Measurements from ENCODE around the gene EIF4G1.

Gene EIF4G1

DNA sequence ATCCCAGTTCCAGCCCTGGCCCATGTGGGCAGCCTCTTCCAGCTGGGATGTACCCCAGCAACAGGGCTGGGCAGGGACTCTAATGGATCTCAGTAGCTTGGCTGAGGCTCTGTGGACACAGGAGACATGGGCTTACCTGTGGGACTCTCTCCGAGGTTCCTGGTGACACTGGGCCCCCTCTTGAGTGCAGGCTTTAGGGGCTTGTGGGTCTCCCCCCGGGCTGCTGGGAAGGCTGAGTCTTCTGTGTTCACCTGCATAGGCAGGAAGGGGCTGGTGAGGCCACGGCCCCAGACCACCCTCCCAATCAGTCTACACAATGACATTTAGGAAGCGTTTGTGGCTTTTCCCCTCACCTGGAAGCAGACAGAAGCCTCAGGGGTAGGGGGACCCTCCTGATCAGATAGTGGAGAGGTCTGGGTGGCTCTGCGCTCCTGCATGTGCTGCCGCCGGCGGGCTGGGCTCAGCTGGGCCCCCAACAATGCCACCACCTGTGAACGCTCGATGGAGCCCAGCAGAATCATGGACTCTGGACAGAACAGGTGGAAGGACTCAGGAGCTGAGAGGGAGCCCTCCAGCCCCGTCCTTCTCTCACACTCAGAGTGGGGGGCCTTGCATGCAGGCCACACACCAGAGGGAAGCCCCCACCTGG lies 38.6 kb downstream of the EIF4G1 start:
- no peak for DNase-seq

DNA sequence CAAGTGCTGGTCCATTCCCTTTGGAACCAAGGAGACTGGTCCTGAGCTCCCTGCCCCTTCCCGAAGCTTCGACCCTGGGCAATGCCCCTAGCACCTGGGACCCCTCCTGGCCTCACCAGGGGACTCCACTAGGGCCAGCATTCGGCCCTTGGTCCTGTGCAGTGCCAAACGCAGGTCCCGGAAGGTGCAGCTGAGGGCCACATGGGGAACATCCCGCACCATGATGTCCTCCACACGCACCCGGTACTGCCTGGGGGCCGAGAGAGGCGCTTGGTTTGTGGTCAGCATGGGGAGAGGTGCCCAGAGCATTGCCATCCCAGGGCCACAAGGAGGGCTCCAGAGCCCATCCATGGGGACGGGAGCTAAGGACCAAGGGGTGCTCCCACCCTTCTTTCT lies 39.1 kb downstream of the EIF4G1 start:
- no peak for DNase-seq

DNA sequence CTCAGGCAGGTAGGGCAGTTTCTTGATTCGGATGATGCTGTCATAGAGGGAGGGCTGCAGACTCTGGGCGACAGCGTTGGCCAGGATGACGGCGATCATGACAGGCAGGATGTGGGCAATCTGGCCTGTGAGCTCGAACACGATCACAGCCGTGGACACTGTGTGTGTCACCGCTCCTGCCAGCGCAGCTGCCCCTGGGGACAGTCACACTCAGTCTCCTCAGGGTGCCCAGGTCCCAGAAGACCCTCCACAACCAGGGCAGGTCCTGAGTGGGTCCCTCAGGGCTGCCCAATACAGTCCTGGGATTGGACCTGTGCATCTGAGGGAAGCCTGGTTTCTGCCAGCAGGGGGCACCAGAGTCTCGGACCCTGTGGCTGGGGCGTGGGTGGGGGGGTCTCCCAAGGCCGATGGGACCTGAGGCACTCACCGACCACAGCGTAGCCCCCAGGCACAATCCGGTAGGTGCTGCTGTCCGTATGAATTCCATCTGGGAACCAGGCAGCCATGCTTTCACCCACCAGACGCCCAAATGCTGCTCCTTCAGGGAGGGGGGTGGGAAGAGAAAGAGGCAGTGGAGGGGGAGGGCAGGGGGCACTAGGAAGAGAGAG lies 39.8 kb downstream of the EIF4G1 start:
- peak; percentile 48 for DNase-seq

DNA sequence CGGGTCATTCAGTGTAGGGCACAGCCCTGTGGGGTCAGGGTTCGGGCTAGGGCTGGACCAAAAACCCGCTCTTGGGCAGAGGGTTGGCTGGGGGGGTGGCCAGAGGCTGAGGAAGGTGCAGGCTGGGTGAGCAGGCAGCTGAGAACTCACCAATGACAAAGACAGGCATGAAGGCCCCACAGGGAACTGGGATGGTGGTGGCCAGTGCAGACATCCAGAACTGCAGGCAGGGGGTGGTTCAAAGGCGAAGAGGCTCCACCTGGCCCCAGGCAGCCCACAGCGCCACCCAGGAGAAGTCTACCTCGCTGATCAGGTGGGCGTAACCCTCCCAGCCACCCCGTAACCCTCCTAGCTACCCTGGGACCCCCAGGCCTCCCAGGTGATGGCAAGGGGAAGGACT lies 40.3 kb downstream of the EIF4G1 start:
- no peak for DNase-seq

DNA sequence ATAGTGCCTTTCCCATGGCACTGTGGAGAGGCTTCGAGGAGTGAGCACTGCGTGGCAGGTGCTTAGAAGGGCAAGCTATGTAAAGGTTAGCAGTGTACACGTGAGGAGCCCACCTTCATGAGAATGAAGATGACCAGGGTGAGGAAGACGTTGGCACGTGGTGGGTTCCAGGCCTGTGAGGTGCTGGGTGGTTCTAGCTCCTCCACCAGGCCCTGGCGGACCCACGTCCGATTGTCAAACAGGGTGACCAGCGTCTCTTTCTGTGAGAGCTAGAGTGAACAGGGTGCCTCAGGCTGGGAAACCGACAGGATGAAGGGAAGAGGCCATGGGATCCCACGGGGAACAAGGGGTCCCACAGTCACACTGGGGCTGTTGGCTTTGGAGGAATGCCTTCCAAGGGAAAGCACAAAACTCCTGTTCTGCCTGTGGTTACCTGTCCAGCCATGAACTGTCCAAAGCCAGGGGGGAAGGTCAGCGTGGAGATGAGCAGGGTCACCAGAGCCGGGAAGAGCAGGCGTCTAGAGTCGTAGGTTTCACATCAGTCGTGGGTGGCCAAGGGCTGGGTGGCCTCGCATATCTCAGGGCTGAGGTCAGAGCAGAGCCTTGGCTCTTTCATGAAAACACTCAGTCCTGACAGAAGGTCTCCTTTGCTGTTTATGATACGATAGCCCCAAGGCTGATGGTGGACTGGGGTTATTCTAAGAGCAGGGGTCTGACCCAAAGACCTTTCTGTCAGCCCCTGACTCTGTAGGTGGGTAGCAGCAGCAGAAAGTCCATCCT lies 41.0 kb downstream of the EIF4G1 start:
- DNase-seq: no peak

DNA sequence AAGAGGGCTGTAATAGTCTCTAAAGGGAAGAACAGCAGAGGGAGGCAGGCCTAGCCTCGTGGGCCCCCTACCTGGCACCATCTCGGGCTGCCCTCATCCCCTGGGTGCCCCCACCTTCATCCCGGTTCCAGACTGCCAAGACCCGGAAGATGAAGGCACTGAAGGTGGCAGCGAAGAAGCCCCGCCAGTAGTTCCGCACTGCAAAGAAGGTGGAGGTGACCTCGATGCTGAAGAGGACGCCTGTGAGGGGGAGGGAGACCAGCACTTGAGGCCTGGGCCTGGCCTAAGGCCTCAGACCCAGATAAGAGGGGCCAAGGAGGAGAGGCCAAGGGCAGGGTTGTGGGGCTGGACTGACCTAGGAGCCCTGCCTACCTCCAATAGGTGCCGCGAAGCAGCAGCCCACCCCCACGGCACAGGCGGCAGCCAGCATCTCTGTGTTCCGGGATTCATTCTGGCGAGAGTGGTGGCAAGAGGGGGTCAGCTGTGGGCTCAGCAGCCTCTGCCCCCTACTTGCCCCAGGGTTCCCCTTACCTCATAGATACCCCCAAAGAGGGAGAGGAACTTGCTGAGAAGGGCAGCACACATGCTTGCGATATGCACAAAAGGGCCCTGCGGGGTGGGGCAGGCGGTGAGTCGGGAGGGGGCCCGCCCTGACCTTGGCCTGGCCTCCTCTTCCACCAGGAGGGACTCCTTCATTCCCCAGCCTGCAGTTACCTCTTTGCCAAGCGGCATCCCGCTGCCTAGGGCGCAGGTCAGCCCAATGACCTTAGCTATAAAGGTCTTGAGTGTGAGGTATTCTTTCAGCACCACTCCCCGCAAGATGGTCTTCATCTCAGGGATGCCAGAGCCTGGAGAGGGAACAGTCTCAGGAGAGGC lies 43.1 kb downstream of the EIF4G1 start:
- DNase-seq: no peak

DNA sequence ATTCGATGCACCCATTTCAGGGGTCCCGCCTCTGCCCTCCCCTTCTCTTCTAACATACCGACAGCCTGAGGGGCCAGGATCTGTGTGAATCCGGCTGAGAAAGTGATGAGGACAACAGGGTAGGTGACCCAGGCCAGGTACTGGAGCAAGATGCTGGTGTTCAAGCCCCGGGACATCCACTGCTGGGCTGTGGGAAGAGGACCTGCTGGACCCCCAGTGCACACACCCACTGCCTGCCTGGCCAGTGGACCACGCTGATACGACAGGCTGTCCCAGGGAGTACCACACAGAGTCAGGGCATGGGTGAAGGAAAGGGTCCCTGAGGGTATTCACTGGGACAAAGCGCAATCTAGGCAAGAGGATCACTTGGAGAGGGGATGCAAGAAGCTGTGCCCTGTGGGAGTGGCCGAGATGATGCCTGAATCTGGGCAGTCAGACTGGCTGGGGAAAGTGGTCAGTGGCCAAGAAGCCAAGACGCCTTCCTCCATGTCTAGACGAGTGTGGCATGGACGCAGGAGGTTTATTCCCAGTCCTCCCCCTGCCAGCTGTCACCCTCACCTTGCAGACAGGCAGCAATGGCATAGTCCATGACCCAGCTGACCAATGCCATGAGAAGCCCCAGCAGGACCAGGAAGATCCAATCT lies 43.8 kb downstream of the EIF4G1 start:
- DNase-seq: no peak

DNA sequence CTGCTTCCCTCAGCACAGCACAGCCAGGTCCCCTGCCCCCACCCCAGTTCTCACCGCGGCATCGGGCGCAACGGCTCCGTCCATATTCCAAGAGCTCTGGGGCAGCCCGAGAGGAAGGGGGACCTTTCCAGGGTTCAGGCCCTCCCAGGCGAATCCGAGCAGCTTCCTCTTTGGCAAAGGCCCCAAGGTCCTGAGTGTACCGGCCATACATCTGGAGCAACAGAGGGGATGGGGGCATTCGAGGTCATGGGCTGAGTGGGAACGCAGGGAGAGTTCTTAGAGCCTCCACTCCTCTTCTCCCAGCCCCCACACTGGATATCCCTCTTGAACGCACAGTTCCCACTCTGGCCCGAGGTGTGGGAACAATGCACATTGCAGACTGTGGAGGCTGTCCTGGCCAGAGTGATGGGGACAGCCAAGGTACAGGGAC lies 44.5 kb downstream of the EIF4G1 start:
- DNase-seq: no peak

DNA sequence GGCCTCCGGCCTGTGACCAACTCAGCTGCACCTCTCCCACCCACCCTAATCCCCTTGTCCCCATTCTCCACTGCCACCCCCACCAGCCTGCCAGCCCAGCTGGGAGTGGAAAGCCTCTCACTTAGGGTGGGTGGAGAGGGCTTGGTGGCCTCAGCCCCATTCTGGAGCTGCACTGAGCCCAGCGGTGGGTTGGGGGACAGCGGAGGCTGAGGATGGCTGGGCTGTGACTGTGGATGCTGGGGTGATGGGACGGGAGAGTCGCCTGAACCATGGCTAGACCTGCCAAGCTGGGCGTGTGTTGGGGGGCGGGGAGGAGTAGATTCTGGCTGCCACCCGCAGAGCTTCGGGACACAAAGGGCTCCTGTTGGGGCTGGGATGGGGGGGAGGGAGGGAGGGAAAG lies 45.2 kb downstream of the EIF4G1 start:
- no peak for DNase-seq

DNA sequence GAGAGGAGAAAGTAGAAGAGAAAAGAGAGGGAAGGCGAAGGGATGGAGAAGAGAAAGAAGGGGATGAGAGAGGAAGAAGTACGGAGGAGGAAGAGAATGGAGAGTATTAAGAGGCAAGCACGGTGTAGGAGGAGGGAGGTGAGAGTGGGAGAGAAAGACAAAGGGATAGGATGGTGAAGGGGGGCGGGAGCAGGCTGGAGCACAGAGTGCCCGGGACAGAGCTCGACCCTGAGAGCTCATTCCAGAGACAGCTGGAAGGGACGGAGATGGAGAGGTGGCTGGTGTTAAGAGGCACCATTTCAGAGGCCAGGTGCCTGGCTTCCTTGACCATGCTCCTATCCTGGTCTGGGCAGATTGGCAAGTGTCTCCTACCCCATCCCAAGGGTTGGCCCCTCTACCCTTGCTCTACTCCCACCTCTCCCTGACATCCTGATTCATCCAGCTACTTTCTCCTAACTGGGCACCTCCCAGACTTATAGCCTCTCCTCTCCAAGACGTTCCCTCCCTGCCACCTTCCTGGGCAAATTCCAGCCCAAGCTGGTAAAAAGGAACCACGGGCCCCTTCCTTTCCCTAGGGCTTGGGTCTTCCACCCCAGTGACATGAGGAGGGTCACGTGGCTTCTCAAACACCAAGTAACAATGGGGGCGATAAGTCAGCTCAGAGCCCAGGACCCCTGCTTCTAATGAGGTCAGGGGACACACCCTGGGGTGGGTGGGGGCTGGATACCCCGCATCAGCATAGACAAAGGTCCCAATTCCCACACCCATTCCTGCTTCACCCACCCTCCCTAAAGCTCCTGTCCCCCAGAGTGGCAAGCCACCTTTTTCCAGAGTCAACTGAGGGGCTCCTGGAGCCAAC lies 45.9 kb downstream of the EIF4G1 start:
- no peak for DNase-seq

DNA sequence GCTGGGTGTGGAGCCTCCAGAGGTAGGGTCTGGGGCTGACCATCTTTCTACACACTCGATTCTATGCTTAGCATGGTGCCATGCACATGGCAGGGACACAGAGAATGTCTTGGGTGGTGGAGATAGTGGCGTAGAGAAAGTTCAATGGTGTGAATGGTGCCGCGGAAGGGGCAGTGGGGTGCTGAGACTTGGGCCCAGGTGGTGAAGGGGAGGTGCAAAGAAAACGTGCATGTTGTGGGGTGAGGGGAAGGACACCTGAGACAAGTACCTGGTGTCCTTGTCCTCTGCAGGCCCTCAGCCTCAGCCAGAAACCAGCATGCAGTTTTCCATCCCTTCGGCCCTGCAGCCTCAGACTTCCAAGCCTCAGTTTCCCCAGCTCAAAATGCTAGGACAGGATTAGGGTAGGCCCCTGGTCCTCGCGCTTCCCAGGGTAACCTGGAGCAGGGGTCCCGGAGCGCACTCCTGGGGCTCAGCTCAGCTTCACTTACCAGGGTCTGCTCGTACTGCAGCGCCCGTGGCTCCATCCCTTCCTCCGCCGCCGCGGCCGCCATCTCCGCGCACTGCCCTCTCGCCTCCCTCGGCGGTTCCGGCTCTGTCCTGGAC lies 46.6 kb downstream of the EIF4G1 start:
- DNase-seq: peak; percentile 53

DNA sequence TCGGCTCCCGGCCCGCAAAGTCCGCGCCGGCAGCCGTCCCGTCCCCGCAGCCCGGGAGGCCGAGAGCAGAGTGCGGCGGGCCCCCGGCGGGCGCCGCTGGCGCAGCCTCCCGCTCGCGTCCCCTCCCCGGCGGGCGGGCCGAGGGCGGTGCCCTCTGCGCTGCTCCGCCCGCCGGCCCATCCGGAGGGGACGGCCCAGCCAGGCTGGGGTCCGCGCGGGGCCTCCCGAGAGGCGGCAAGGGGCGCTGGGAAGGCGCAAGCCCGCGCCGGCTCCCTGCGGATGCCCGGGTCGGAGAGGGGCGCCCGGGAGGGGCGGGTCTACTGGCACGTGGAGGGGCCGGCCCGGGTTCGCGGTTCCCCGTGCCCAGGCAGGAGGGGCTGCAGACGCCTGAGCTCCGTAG lies 47.1 kb downstream of the EIF4G1 start, which contains the start of the genes CLCN2 and POLR2H:
Gene CLCN2, minus strand, starts transcription at position 74 of the 400 bp plus-strand sequence. CDS start 126 bp downstream, outside the sequence.
Gene POLR2H, plus strand, starts transcription at position 179 of the 400 bp plus-strand sequence. CDS start 1,783 bp downstream, outside the sequence.
- DNase-seq: peak; percentile 77

DNA sequence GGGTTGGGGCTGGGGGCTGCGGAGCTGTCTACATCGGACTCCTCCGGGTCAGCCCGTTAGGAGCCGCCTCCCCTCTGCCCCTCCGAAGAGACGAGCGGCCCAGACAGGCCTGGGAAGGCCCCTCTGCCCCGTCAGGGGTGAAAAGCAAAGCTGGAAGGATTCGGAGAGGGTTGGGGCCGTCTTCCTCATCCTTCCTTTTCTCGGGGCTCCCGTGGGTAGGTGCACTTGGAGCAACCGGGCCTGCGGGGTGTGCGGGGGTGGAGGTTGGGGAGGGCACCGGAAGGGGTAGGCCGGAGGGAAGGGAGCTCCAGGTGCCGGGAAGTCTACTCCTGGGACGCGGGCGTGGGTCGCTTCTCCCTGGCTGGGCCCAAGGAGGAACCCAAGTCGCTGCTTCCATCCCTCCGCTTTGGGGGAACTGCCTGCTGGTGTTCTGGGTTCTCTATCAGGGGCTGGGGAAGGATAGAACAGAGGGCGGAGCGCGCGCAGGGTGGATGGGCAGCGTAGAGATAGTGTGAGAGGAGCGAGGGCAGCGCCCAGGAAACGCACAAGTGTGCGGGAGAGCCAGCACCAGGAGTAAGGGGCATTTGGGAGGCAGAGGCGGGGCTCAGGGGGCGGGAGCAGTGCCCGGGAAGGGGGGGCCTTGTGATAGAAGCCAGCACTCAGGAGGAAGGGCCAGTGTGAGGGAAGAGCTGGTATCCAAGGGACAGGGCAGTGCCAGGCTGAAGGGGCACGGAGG lies 47.7 kb downstream of the EIF4G1 start:
- DNase-seq: peak; percentile 94

DNA sequence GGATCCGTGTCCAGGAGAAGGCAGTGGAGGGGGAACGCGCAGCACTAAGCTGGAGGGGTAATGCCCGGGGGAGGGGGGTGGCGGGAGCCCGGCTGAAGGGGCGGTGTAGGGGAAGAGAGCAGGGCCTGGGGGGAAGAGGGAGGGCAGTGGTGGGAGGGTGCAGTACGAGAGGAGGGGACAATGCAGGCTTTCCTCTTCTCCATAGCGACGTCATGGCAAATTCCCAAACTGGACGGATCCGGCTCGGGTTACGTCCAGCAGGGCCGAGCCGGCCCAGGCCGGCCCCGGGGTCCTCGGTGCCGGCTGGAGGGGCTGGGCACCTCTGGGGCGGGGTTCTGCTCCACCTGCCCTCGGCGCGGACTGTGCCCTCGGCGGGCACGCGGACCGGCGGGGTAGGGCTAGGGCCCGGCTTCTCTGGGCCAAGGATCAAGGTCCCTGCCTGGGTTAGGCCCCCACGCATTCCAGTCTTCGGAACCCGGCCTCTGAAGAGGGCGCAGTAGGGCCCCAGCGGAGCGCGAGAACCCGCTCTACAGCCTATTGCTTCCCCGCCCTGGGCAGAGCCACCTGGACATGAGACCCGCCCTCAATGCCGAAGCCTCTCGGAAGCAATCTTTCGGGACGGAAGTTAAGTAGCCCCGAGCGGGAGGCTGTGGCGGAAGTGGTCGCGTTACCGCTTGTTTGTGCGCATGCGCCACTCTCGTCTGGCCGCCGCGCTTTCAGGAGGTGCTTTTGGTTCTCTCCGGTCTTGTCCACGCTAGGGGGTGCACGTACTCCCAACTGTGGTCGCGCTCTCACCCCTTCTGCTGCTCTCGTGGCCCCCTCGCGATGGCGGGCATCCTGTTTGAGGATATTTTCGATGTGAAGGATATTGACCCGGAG lies 48.5 kb downstream of the EIF4G1 start:
- peak; percentile 99 for DNase-seq

DNA sequence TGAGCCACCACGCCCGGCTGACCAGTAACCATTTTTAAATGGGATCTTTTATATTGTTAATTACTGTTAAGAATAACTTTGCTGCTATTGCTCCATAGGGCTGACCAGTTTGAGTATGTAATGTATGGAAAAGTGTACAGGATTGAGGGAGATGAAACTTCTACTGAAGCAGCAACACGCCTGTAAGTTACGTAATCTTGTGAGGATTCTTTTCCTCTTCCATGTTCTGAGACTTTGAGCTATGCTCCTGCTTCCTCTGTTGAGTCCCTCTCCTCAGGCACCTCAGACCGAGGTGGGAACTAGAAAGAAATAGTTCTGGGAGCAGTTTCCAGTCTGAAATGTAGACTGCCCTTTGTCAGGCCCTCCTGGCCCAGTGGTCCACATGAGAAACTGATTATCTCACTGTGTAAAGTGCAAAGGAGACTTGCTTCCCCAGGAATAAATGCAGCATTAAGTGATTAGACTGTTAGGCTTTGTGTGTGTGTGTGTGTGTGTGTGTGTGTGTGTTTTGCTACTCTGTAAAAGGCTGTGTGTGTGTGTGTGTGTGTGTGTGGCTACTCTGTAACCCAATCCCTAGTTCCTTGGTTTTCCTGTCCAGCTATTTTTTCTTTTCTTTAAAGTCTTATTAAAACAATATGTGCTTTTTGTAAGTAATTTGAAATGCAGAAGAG lies 52.3 kb downstream of the EIF4G1 start:
- DNase-seq: no peak

DNA sequence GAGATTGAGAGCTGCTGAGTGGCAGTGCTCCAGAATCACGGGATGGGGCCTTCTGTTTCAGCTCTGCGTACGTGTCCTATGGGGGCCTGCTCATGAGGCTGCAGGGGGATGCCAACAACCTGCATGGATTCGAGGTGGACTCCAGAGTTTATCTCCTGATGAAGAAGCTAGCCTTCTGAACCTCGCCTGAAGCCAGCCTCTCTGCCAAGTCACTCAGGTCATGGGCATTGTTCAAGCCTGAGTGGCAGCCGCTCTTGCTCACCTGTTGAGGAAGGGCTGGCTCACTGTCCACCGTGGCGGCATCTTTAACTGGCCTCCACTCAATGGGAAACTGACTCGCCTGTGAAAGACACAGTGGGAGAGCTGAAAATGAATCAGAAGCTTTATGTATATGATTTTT lies 53.7 kb downstream of the EIF4G1 start:
- DNase-seq: no peak

DNA sequence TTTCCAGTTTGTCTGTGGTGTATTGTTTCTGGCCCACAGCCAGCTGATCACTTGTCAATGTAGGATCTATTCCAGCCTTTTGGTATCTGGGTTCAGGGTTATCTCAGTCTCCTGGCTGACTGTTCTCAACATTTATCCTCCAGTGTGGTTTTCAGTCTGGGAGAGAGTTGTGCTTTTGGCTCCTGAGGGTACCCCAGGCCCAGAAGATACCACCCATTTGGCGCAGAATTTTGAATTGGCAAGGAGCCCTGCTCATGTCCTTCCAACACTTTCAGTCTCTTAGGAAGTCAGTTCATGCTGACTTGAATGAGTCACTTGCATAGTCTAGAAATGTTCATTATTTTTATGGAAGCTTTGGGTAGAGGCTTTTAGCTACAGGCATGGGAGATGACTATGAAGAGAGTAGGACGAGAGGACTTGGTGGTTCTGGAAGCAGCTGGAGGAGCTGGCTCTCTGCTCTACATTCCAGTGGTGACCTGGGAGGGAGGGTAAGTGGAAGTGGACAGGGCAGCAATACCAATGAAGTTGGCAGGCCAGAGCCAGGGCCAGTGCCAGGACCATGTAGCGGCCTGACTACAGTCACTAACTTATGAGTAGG lies 54.3 kb downstream of the EIF4G1 start:
- DNase-seq: no peak

DNA sequence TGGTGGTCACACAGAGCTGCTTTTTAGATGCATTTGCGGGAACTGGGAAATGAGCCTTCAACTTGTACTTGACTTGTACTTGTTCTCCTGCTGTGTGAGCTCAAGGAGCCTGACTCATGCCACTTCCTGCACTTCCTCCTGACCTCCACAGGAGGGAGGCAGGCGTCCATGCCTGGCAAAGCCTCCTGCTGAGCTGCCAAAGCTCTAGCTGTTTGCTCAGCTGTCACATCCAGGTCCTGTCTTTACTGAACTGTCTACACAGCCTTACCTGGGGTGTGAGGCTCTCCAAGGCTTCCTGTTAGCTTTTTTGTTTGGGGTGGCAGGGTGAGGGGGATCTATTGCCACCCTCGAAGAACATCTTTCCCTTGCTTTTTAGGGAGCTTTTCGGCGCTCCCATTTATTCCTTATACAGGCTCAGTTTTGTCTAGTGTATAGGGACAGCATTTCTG lies 57.2 kb downstream of the EIF4G1 start:
- DNase-seq: peak; percentile 96
